SK-MEL-5 (cell line): ENCODE data around the gene LRP3. TPM values are rescaled to one million over a fixed set of nuclear protein-coding genes. Genes with fewer than 3 reads are reported as not detected.

Experiments
- DNase-seq: peaks from one replicate; pipeline ENCODE4 v3.0.0-alpha.2; 2016; ENCODE audit warnings: low read depth, low spot score
- in situ Hi-C: cut with HindIII; loops from 2 replicates; pipeline ENCODE4 v1.10.0; 2016; ENCODE audit warnings: low sequenced_read_pairs, high pct_unique_total_duplicates, low pct_unique_long_range_greater_than_20kb
- total RNA-seq: library from RNA; depleted of rRNA; stranded (reverse); fragments of >200 nt; shearing (Covaris generic); gene quantifications from 2 replicates; pipeline ENCODE4 v1.2.3, GENCODE V29; 2014

Gene LRP3
- total RNA-seq, 1 experiment from 2014 or later: 27.7 TPM

DNA sequence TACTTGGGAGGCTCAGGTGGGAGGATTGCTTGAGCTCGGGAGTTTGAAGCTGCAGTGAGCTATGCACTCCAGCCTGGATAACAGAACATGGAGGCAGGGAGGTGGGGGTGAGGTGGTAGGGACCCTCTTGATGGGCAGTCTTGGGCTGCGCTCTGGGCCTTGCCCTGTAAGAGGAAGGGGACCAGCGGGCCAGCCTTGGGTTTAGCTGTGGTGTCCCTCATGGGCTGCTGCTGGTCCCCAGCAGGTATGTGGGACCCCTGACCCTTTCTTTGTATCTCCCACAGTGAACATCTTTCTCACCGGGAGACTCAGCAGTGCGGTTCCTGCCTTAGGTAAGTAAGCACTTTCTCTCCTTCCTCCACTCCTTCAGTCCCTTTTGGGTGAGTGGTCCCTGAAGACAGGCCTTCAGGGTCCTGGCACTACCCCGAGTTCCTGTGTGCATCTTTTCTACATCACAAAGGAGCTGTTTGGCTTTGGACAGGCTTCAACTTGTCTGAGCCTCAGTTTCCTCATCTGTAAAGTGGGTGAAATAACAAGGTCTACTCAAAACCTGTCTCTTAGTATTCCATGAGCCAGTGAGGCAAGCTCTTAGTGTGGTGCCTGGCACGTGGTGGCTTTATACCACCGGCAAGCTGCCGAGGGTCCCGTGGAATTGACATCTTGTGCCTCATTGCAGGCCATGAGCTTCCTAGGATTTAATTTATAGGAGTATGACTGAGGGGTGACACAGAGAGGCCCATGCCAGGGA is 2.5 kb downstream of the LRP3 start:
- DNase-seq: no peak
- in situ Hi-C loops: no loop called here

DNA sequence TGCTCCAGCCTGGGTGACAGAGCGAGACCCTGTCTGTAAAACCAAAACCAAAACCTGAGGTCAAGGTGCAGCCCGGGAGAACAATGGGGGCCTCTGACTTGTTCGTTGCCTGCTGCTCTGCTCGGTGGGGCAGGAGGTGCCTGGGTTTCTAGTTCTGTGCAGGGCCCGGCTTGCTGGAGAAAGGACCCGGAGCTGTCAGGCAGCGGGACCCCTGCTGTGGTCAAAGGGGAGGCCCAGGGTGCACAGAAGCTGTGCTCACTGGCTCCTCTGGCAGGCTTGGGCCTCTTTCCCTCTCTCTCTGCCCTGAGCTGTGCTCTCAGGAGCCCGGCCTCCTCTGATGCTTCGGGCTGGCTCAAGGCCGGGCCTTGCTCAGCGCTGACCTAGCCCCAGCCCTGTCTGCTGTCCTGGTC is 3.5 kb downstream of the LRP3 start:
- in situ Hi-C loops: no loop called here
- DNase-seq: no peak

DNA sequence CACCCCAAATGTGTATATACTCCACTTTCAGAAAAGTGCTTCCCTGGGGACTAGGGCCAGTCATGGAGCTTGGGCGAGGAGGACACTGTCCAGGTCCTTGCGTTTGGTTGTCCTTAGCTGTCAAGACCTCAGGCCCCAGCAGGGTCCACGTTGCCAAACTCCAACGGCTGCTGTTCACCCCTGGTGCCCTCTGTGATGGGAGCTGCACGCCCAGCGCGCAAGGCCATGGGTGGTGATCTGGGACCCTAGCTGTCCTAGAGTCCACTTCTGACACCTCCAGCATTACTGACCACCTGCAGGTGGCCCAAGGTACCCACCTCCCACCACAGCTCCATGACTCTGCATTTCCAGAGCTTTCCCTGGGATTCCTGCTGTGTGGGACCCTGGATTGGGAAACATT is 4.0 kb downstream of the LRP3 start:
- in situ Hi-C loops: no loop called here
- DNase-seq: no peak

DNA sequence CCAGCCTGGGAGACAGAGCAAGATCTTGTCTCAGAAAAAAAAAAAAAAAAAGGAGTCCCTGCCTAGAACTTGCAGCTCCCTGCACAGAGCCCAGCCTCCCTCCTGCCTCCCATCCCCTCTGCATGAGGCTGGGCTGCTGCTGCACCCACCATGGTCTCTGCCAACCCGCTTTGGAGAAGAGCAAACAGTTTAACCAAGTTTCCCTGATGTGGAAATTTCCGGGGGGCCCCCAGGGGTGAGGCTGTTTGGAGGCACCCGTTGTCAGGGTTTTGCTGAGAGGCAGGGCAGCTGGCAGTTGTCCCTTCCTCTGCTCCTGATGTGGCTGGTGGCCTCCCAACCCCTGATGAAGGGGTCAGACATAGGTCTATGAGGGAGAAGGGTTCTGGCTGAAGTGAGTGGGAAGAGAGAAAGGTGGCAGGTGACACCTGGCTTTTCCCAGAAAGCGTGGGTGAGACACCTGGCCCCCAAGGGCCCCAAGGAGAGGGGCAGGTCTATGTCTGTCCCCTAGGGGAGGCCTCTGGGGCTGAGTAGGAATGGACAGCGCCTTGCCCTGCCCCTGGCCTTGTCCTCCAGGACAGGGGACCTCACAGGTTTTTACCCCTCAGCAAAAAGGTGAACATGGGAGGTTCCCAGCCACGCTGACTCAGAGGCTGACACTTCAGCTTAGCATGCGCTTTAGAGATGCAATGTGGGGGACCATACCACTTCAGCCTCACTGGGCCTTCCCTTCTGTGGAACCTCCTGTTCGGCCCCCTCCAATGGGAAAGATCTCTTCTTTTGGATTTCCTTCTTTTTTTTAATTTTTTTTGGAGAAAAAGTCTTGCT is 5.5 kb downstream of the LRP3 start:
- in situ Hi-C loops: no loop called here
- no peak for DNase-seq

DNA sequence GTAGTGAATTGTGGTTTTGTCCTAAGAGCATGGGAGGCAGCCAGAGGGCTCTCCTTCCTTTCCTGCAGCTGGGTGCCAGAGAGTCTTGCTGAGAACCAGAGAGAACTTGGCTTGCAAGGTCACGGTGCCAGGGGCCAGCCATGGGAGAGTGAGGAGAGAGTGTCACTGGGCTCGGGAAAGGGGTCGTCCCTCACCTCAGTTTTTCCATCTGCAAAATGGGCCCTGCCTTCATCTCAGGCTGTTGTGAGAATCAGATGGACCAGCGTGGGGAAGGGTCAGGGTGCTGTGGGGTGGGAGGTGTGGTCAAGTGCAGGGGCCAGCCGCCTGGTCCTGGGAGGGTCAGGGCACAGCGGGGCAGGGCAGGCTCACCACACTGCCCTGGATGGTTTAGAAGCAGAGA is 7.3 kb downstream of the LRP3 start:
- DNase-seq: no peak
- in situ Hi-C loops: no loop called here

DNA sequence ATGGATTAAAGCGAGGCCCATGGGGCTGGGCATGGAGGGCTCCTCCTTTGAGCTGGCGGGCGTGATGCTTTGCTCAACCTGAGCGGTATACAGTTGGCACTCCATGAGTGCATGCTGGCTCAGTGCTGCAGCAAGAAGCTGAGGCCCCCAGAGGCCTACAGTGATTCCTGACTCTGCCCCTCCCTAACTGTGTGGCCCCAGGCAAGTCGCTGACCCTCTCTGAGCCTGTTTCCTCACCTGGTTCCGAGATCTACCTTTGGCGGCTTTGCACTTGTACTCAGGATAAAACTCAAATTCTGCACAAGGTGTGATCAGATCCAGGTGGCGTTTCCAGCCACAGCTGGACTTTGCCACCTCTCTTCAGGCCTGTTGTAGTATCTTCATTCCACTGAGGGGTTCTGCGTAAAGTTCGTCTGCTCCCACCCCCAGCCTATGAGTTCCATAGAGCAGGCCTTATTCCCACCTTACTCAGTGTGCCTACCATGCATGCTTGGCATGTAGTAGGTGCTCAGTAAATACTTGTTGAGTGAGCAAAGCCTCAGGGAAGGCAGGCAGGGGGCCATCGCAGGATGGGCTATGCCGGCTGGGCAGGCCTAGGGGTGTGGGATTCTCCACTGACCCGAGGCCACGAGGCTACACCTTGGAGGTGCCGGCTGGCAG is 7.9 kb downstream of the LRP3 start:
- DNase-seq: no peak
- in situ Hi-C loops: no loop called here

DNA sequence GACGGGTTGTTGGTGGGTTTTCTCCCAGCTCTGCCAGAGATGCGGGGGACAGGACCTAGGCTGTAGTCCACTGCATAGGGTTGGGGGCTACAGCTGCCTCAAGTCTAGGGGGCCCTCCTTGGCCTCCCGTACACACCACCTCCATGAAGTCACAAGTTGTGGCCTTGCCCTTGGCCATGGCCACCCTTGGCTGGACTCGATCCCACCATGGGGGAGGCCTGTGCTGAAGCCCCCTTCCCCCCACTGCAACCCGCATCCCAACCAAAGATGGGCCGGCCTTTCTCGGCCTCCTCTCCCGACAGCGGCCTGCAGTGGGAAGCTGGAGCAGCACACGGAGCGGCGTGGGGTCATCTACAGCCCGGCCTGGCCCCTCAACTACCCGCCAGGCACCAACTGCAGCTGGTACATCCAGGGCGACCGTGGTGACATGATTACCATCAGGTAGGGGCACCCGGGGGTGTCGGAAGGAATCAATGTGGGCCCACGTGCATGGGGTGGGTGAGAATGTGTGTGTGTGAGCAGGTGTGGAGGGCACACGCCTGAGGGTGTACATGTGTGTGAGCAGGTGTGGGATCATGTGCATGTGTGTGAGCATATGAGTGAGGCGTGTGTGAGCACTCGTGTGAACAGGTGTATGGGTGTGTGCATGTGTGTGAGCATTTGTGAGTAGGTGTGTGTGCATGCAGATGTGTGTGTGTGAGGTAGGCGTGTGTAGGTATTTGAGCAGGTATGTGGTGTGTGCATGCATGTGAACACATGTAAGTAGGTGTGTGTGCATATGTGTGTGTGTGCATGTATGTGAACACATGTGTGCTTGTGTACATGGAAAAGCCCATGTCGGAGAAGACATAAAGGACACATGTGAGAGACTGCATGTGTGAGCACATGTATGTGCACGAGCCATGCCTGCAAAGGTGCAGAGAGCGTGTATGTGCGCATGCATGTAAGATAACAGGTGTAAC is 8.7 kb downstream of the LRP3 start:
- DNase-seq: no peak
- in situ Hi-C loops: no loop called here

DNA sequence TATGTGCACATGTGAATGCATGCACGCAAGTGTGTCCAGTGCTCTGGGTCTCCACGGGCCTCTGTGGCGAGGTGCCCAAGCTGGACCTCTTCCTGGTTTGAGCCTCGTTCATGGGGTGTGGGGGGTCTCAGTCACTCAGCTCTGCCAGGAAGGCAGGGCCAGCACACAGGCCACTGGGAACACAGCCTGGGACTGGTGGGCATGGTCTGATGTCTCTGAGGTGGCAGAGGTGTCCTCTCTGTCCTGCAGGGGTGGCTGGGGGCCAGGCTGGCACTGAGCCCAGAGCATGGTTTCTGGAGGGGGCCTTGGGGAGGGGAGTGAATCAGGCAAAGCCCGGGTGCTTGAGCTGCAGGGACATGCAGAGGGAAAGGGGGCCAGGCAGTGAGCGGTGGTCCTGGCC is 9.4 kb downstream of the LRP3 start:
- no peak for DNase-seq
- in situ Hi-C loops: no loop called here

DNA sequence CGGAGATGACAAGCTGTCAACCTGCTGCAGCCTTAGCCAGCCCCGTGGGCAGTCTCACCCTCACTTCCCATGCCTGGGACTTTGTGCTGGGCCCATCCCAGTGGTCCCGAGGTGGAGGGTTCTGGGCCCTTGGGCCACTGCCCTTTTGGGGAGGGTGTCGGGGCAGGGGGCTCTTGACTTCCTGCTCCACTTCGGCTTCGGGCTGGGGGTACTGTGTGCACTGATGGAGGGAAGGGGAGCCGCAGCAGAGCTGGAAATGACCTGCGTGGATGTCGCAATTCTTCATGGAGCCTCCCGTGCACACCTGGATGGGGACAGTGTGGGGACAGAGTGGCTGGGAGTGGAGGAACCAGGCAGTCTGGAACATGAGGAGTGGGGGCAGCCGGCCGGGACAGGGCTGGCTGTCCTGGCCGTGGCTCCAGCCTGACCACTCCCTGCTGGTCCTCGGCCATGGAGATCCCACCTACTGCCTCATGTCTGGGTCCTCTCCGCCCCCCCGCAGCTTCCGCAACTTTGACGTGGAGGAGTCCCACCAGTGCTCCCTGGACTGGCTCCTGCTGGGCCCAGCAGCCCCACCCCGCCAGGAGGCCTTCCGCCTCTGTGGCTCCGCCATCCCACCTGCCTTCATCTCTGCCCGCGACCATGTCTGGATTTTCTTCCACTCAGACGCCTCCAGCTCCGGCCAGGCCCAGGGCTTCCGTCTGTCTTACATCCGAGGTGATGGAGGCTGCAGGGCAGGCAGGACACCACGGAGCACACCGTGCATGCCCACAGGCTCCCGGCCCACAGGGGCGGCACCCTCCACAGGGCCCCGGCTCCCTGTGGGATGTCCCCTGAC is 10.2 kb downstream of the LRP3 start:
- in situ Hi-C loops: no loop called here
- no peak for DNase-seq

DNA sequence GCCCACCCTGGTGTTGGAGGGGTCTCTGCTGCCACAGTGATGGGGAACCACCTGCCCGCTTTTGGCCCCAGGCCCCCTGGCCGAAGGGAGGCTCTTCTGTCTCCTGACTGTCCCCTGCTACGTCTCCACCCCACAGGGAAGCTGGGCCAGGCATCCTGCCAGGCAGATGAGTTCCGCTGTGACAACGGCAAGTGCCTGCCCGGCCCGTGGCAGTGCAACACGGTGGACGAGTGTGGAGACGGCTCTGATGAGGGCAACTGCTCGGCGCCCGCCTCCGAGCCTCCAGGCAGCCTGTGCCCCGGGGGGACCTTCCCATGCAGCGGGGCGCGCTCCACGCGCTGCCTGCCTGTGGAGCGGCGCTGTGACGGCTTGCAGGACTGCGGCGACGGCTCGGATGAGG is 11.0 kb downstream of the LRP3 start:
- DNase-seq: no peak
- in situ Hi-C loops: no loop called here

DNA sequence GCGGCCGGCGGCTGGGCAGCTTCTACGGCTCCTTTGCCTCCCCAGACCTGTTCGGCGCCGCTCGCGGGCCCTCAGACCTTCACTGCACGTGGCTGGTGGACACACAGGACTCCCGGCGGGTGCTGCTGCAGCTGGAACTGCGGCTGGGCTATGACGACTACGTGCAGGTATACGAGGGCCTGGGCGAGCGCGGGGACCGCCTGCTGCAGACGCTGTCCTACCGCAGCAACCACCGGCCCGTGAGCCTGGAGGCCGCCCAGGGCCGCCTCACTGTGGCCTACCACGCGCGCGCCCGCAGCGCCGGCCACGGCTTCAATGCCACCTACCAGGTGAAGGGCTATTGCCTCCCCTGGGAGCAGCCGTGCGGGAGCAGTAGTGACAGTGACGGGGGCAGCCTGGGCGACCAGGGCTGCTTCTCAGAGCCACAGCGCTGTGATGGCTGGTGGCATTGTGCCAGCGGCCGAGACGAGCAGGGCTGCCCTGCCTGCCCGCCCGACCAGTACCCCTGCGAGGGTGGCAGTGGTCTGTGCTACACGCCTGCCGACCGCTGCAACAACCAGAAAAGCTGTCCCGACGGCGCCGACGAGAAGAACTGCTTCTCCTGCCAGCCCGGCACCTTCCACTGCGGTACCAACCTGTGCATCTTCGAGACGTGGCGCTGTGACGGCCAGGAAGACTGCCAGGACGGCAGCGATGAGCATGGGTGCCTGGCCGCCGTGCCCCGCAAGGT is 11.6 kb downstream of the LRP3 start:
- no peak for DNase-seq
- in situ Hi-C loops: no loop called here

DNA sequence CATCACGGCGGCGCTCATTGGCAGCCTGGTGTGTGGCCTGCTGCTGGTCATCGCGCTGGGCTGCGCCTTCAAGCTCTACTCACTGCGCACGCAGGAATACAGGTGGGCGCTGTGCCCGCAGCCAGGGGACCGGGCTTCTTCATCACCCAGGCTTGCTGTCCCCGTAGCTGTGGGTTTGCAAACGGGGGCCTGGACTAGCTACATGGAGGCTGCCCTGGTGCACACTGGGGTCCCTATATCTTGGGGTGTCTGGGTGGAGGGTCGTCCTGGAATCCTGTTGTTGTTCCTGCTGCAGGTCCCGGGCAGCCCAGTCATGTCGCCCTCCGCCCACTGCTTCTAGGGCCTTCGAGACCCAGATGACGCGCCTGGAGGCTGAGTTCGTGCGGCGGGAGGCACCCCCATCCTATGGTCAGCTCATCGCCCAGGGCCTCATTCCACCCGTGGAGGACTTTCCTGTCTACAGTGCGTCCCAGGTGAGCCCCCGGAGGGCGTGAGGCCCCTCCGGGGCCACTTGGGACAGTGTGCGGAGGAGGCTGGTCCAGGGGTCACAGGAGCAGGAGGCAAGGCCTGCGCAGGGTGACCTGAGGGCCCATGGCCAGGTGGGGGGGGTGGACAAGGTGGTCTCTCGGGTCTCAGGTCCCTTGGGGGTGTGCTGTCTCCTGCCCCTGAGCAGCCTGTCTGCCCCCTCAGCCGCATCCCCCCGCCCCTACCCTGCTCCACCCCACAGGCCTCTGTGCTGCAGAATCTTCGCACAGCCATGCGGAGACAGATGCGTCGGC is 12.3 kb downstream of the LRP3 start:
- in situ Hi-C loops: no loop called here
- DNase-seq: no peak

DNA sequence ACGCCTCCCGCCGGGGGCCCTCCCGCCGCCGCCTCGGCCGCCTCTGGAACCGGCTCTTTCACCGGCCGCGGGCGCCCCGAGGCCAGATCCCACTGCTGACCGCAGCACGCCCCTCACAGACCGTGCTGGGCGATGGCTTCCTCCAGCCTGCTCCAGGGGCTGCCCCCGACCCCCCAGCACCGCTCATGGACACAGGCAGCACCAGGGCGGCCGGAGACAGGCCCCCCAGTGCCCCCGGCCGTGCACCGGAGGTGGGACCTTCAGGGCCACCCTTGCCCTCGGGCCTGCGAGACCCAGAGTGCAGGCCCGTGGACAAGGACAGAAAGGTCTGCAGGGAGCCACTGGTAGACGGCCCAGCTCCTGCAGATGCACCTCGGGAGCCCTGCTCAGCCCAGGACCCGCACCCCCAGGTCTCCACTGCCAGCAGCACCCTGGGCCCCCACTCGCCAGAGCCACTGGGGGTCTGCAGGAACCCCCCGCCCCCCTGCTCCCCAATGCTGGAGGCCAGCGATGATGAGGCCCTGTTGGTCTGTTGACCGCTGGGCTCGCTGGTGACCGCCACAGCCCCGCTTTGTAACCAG is 13.0 kb downstream of the LRP3 start:
- no peak for DNase-seq
- in situ Hi-C loops: no loop called here

DNA sequence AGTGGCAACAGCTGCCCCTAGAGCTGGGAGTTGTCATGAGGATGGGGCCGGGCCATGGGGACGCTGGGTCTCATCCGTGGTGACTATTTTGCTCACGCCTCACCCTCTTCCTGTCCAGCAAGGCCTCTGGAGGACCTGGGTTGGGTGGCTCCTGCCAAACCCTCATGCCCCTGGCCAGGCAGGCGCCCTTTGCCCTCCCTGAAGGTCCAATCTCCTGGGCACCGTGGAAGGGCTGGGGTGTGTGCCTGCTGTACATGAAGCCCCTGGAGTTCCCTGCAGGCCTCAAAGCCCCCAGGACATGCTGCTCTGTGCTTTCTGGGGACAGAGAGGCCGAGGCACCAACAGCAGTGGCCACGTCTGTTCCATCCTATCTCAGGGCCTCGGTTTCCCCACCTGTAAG is 13.8 kb downstream of the LRP3 start:
- DNase-seq: no peak
- in situ Hi-C loops: no loop called here

DNA sequence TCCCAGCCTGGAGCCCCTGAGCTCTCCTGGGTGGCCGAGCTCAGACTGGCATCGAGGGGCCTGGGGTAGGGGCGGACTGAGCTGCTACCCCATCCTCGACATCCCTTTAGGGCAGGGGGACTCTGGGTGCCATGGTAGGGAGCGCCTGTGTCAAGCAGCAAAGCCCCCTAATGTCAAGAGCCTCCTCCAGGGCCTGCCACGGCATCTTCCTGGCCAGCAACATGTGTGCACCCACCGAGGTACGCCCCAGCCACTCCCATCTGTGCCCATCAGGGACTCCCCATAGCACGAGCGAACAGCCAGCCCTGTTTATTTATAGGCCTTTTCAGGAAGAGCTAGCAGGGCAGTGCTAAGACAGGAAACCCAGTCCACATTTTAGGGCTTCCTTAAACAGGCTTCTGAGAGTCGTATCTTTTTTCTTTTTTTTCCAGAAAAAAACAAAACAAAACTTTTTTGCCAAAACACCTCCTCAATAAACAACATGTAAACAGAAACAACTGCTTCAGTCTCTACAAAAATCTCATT is 14.3 kb downstream of the LRP3 start:
- DNase-seq: no peak
- in situ Hi-C loops: no loop called here
